ENCODE measurements around the gene KCTD19.

Gene KCTD19

GRCh38 chr16:67252609-67253497 lies 73.7 kb downstream of the KCTD19 start:
- TF ChIP-seq MAX (IDR thresholded peaks at IDR 0.05), result no peak
- TF ChIP-seq NFIC (IDR thresholded peaks at IDR 0.05), result no peak
- TF ChIP-seq CEBPB (IDR thresholded peaks at IDR 0.05), result no peak
- TF ChIP-seq YY1 (IDR thresholded peaks at IDR 0.05; ENCODE audit: low read depth), result no peak
- TF ChIP-seq EGR1 (IDR thresholded peaks at IDR 0.05), result no peak
- no peak for TF ChIP-seq USF1 (IDR thresholded peaks at IDR 0.05)
- TF ChIP-seq TCF12 (IDR thresholded peaks at IDR 0.05; ENCODE audit: low read depth), result no peak
- no peak for TF ChIP-seq EP300 (IDR thresholded peaks at IDR 0.05; ENCODE audit: borderline replicate concordance)
- no peak for TF ChIP-seq REST (IDR thresholded peaks at IDR 0.05; ENCODE audit: low read depth)
- TF ChIP-seq RAD21 (IDR thresholded peaks at IDR 0.05; ENCODE audit: low read depth), result no peak

GRCh38 chr16:67250045-67250327 lies 76.6 kb downstream of the KCTD19 start:
- no peak for TF ChIP-seq YY1 (IDR thresholded peaks at IDR 0.05; ENCODE audit: low read depth)
- TF ChIP-seq USF1 (IDR thresholded peaks at IDR 0.05), result no peak
- TF ChIP-seq CEBPB (IDR thresholded peaks at IDR 0.05), result no peak
- no peak for TF ChIP-seq ZBTB7A (IDR thresholded peaks at IDR 0.05; ENCODE audit: low read depth)
- no peak for TF ChIP-seq RAD21 (IDR thresholded peaks at IDR 0.05; ENCODE audit: low read depth)
- TF ChIP-seq CREB1 (IDR thresholded peaks at IDR 0.05; ENCODE audit: low read depth), result no peak

- TF ChIP-seq ZBTB7A (IDR thresholded peaks at IDR 0.05; ENCODE audit: low read depth), result no peak
- no peak for TF ChIP-seq CEBPB (IDR thresholded peaks at IDR 0.05)
- TF ChIP-seq EP300 (IDR thresholded peaks at IDR 0.05; ENCODE audit: borderline replicate concordance), result no peak
- TF ChIP-seq MAX (IDR thresholded peaks at IDR 0.05), result no peak
- TF ChIP-seq RAD21 (IDR thresholded peaks at IDR 0.05; ENCODE audit: low read depth), result no peak
- no peak for TF ChIP-seq REST (IDR thresholded peaks at IDR 0.05; ENCODE audit: low read depth)
- no peak for TF ChIP-seq NFIC (IDR thresholded peaks at IDR 0.05)
- no peak for TF ChIP-seq TCF12 (IDR thresholded peaks at IDR 0.05; ENCODE audit: low read depth)
- TF ChIP-seq CREB1 (IDR thresholded peaks at IDR 0.05; ENCODE audit: low read depth), result no peak
- no peak for TF ChIP-seq TEAD4 (IDR thresholded peaks at IDR 0.05)
- TF ChIP-seq YY1 (IDR thresholded peaks at IDR 0.05; ENCODE audit: low read depth), result no peak
- no peak for TF ChIP-seq USF1 (IDR thresholded peaks at IDR 0.05)
Observed at GRCh38 chr16:67249178-67250044, 77.1 kb downstream of the KCTD19 start.

- TF ChIP-seq USF1 (IDR thresholded peaks at IDR 0.05) (peak; percentile 43; the same call in 1 of the 2 replicates), MAX (IDR thresholded peaks at IDR 0.05) (peak; percentile 24; the same call in 1 of the 2 replicates), ZBTB7A (IDR thresholded peaks at IDR 0.05; ENCODE audit: low read depth) (peak; percentile 97), EGR1 (IDR thresholded peaks at IDR 0.05) (peak; percentile 53; the same call in 1 of the 2 replicates), RAD21 (IDR thresholded peaks at IDR 0.05; ENCODE audit: low read depth) (no peak), TEAD4 (IDR thresholded peaks at IDR 0.05) (no peak), TAF1 (IDR thresholded peaks at IDR 0.05; ENCODE audit: low read depth) (no peak)
Observed at GRCh38 chr16:67248401-67249177, 78.0 kb downstream of the KCTD19 start, which contains the start of gene SLC9A5. TSS of gene SLC9A5 (plus strand) at chr16:67248979. CDS start at chr16:67249015, 36 bp downstream.

Data from Ishikawa (cell line).